Progenitor cell of endocrine pancreas (in vitro differentiated cells): ENCODE data around the gene RALGPS2. TPM values are rescaled to one million over a fixed set of nuclear protein-coding genes. Genes with fewer than 3 reads are reported as not detected.

Source experiments
- DNase-seq: peaks from one replicate; pipeline ENCODE4 v3.0.0; 2021; ENCODE audit warnings: low spot score; ENCODE audit not compliant: unreplicated experiment
- H3K27ac Mint-ChIP-seq: 2 replicates; pipeline ENCODE4 v1.8.0; 2021; ENCODE audit warnings: mild to moderate bottlenecking, moderate library complexity, mixed read lengths
- H3K27me3 Mint-ChIP-seq: 2 replicates; pipeline ENCODE4 v1.8.0; 2021; ENCODE audit warnings: mixed read lengths
- H3K36me3 Mint-ChIP-seq: 2 replicates; pipeline ENCODE4 v1.8.0; 2022; ENCODE audit warnings: mixed read lengths; ENCODE audit not compliant: insufficient read depth
- H3K4me1 Mint-ChIP-seq: 2 replicates; pipeline ENCODE4 v1.8.0; 2021; ENCODE audit warnings: low read depth, mixed read lengths
- H3K4me3 Mint-ChIP-seq: 2 replicates; pipeline ENCODE4 v1.8.0; 2021; ENCODE audit warnings: low read depth, mild to moderate bottlenecking, moderate library complexity, mixed read lengths
- H3K9me3 Mint-ChIP-seq: 2 replicates; pipeline ENCODE4 v1.8.0; 2021; ENCODE audit warnings: low read depth, mixed read lengths
- CTCF ChIP-seq: fragments of 200-600 bp; sonication (generic); IDR thresholded peaks from one replicate; pipeline ENCODE4 v1.5.0; 2021; ENCODE audit warnings: antibody characterized with exemption, mild to moderate bottlenecking; ENCODE audit not compliant: unreplicated experiment
- total RNA-seq: library from RNA; stranded (reverse); gene quantifications from 2 replicates; pipeline ENCODE4 v1.2.1, GENCODE V29; 2021

RALGPS2 gene
- total RNA-seq, 1 donor from 2014 or later: 58.9 TPM

GRCh38 chr1:178718520-178718919, 6.5 kb upstream of the RALGPS2 start:
- Mint-ChIP-seq H3K27ac (no peak overlapping the region), H3K27me3 (no peaks in the 10 kb centered on the region), H3K36me3 (no peaks in the 10 kb centered on the region), H3K4me3 (no peak overlapping the region), H3K4me1 (no peaks in the 10 kb centered on the region), H3K9me3 (no peaks in the 10 kb centered on the region)
- TF ChIP-seq CTCF: no peak
- DNase-seq: no peak

GRCh38 chr1:178723546-178723945, 1.5 kb upstream of the RALGPS2 start:
- Mint-ChIP-seq H3K4me1 (peaks cover 29% of the 10 kb centered on the region), H3K36me3 (no peaks in the 10 kb centered on the region)

GRCh38 chr1:178724376-178724727, 692 bp upstream of the RALGPS2 start:
- peak overlapping the region; percentile 90 for H3K4me3 Mint-ChIP-seq
- no peak for TF ChIP-seq CTCF
- peaks cover 31% of the 10 kb centered on the region for H3K4me1 Mint-ChIP-seq
- H3K27me3 Mint-ChIP-seq: no peaks in the 10 kb centered on the region
- H3K36me3 Mint-ChIP-seq: peaks cover 2% of the 10 kb centered on the region
- H3K27ac Mint-ChIP-seq: peak overlapping the region; percentile 99
- no peaks in the 10 kb centered on the region for H3K9me3 Mint-ChIP-seq
- no peak for DNase-seq

More at GRCh38 chr1:178723546-178723945, 1.5 kb upstream of the RALGPS2 start:
- Mint-ChIP-seq H3K4me3 (peak overlapping the region; percentile 90), H3K27ac (no peak overlapping the region), H3K9me3 (no peaks in the 10 kb centered on the region), H3K27me3 (no peaks in the 10 kb centered on the region)
- no peak for TF ChIP-seq CTCF
- DNase-seq: no peak

GRCh38 chr1:178725466-178726086, 532 bp downstream of the RALGPS2 start:
- peak overlapping the region; percentile 97 for H3K27ac Mint-ChIP-seq
- peaks cover 4% of the 10 kb centered on the region for H3K36me3 Mint-ChIP-seq
- peak; percentile 48 for DNase-seq
- H3K27me3 Mint-ChIP-seq: no peaks in the 10 kb centered on the region
- TF ChIP-seq CTCF: peak; percentile 46
- H3K9me3 Mint-ChIP-seq: peaks cover 4% of the 10 kb centered on the region
- H3K4me1 Mint-ChIP-seq: peaks cover 31% of the 10 kb centered on the region
- H3K4me3 Mint-ChIP-seq: peak overlapping the region; percentile 91

GRCh38 chr1:178726087-178726517, 1.1 kb downstream of the RALGPS2 start:
- Mint-ChIP-seq H3K27ac (peak overlapping the region; percentile 97), H3K4me1 (peaks cover 31% of the 10 kb centered on the region), H3K36me3 (peaks cover 6% of the 10 kb centered on the region), H3K27me3 (no peaks in the 10 kb centered on the region), H3K4me3 (peak overlapping the region; percentile 91), H3K9me3 (peaks cover 4% of the 10 kb centered on the region)
- no peak for TF ChIP-seq CTCF
- peak; percentile 34 for DNase-seq
